ENCODE measurements around the gene FHDC1.

GRCh38 chr4:152909901-152910300, 26.2 kb upstream of the FHDC1 start:
- TF ChIP-seq CTCF (IDR thresholded peaks at IDR 0.05; ENCODE audit: low read depth, low read length) (no peak), EZH2phosphoT487 (IDR thresholded peaks at IDR 0.05; ENCODE audit: low read depth) (no peak)
